ENCODE results near the gene SSUH2.

SSUH2 gene

GRCh38 chr3:8640223-8640622 is 4.4 kb downstream of the SSUH2 start:
- ChIA-PET POLR2A (no interaction called here), CTCF (interaction anchor here (0.6 kb wide), 1 partner anchor 8 kb away, joined by 3 read pairs; no protein-coding TSS in a partner anchor)
- H3K27ac ChIP-seq (ENCODE audit: extremely low read depth, low read depth, low read length), result no peak overlapping the region
- H3K4me1 ChIP-seq (ENCODE audit: control insufficient read depth, insufficient read depth, low read length), result no peaks in the 10 kb centered on the region
- H3K4me3 ChIP-seq (ENCODE audit: low read depth, low read length), result no peak overlapping the region
- H3K9me3 ChIP-seq (ENCODE audit: control insufficient read depth, insufficient read depth, low read depth, low read length), result no peaks in the 10 kb centered on the region
- TF ChIP-seq ZNF677 (tag by site-specific recombination; IDR thresholded peaks at IDR 0.05), result no peak
- no peaks in the 10 kb centered on the region for H3K36me3 ChIP-seq (ENCODE audit: control insufficient read depth in 2 of 2, insufficient read depth in 1 of 2, low read length in 2 of 2)

- no peaks in the 10 kb centered on the region for H3K36me3 ChIP-seq (ENCODE audit: control insufficient read depth in 2 of 2, insufficient read depth in 1 of 2, low read length in 2 of 2)
- TF ChIP-seq ZNF558 (tag by site-specific recombination; IDR thresholded peaks at IDR 0.05) (no peak), ATF2 (tag by site-specific recombination; IDR thresholded peaks at IDR 0.05; ENCODE audit: low read depth) (no peak), ZNF2 (tag by site-specific recombination; IDR thresholded peaks at IDR 0.05) (no peak), ZFP69B (tag by site-specific recombination; IDR thresholded peaks at IDR 0.05) (no peak), ZNF518A (tag by site-specific recombination; conservative IDR thresholded peaks at IDR 0.05; ENCODE audit: low read depth) (no peak), KLF8 (tag by site-specific recombination; IDR thresholded peaks at IDR 0.05) (no peak), ZNF132 (tag by site-specific recombination; IDR thresholded peaks at IDR 0.05; ENCODE audit: borderline replicate concordance) (no peak), ZNF350 (tag by site-specific recombination; IDR thresholded peaks at IDR 0.05) (no peak), ELK4 (IDR thresholded peaks at IDR 0.05; ENCODE audit: borderline replicate concordance, low read depth, low read length) (no peak), ZNF404 (tag by site-specific recombination; IDR thresholded peaks at IDR 0.05) (no peak), ZSCAN5A (tag by site-specific recombination; IDR thresholded peaks at IDR 0.05) (no peak), ZNF214 (tag by site-specific recombination; IDR thresholded peaks at IDR 0.05; ENCODE audit: borderline replicate concordance) (no peak)
- H3K4me1 ChIP-seq (ENCODE audit: control insufficient read depth, insufficient read depth, low read length), result no peaks in the 10 kb centered on the region
- no peaks in the 10 kb centered on the region for H3K9me3 ChIP-seq (ENCODE audit: control insufficient read depth, insufficient read depth, low read depth, low read length)
- no peak overlapping the region for H3K27ac ChIP-seq (ENCODE audit: extremely low read depth, low read depth, low read length)
- POLR2A ChIA-PET, result no interaction called here
- H3K4me3 ChIP-seq (ENCODE audit: low read depth, low read length), result no peak overlapping the region
- CTCF ChIA-PET, result no interaction called here
Observed at GRCh38 chr3:8639659-8640000, 5.0 kb downstream of the SSUH2 start.

All from HEK293 (cell line).